Thoracic aorta (tissue), 2 donors: ENCODE measurements around the gene SLC43A3. TPM values are rescaled to one million over a fixed set of nuclear protein-coding genes. Genes with fewer than 3 reads are reported as not detected.
"Not testable (repeated sequence)": the region's sequence is repeated elsewhere in the genome, so short reads cannot be mapped to it uniquely, and the experiment has no call there.

Experiments
- ATAC-seq: fragments of 150-250 bp; one replicate; pipeline ENCODE4 v1.8.0; 2017; ENCODE audit warnings: low read depth; ENCODE audit not compliant: insufficient number of reproducible peaks, low FRiP score
- DNase-seq: peaks from one replicate; pipeline ENCODE4 v3.0.0-alpha.2; 2020; ENCODE audit warnings: low spot score
- H3K27ac ChIP-seq, 2 donors: fragments of 200-600 bp; sonication (generic); 1 replicate in 1 of 2; 2 replicates in 1 of 2; pipeline ENCODE4 v1.5.1; 2016; ENCODE audit warnings: mild to moderate bottlenecking in 2 of 2, moderate library complexity in 2 of 2
- H3K27me3 ChIP-seq: fragments of 200-600 bp; sonication (generic); replicated peaks from 2 replicates; pipeline ENCODE4 v1.6.0; 2016; ENCODE audit warnings: mild to moderate bottlenecking; ENCODE audit not compliant: insufficient read depth
- H3K36me3 ChIP-seq: fragments of 200-600 bp; sonication (generic); one replicate; pipeline ENCODE4 v1.5.1; 2016
- H3K4me1 ChIP-seq, 2 donors: fragments of 200-600 bp; sonication (generic); 1 replicate in 1 of 2; 2 replicates in 1 of 2; pipeline versions ENCODE4 v1.5.1 to v1.6.0; 2016; ENCODE audit warnings: low read depth in 2 of 2, mild to moderate bottlenecking in 1 of 2; ENCODE audit not compliant: control insufficient read depth in 1 of 2
- H3K4me3 ChIP-seq: fragments of 200-600 bp; sonication (generic); 2 replicates; pipeline ENCODE4 v1.5.1; 2016; ENCODE audit warnings: mild to moderate bottlenecking
- H3K9me3 ChIP-seq: fragments of 200-600 bp; sonication (generic); 2 replicates; pipeline ENCODE4 v1.5.1; 2016
- total RNA-seq, 2 donors: library from RNA; depleted of rRNA; stranded (reverse); fragments of >200 nt; gene quantifications; one replicate each; pipeline versions ENCODE4 v1.1.0 to v1.2.3, GENCODE V29; 2016
- TF ChIP-seq, protein P1 (sequence below): fragments of 200-600 bp; sonication (generic); IDR thresholded peaks from one replicate; pipeline ENCODE4 v1.5.1; 2019; ENCODE audit warnings: antibody characterized with exemption

SLC43A3 gene
- total RNA-seq, 2 donors from 2014 or later = 76.0 to 92.3 TPM

DNA sequence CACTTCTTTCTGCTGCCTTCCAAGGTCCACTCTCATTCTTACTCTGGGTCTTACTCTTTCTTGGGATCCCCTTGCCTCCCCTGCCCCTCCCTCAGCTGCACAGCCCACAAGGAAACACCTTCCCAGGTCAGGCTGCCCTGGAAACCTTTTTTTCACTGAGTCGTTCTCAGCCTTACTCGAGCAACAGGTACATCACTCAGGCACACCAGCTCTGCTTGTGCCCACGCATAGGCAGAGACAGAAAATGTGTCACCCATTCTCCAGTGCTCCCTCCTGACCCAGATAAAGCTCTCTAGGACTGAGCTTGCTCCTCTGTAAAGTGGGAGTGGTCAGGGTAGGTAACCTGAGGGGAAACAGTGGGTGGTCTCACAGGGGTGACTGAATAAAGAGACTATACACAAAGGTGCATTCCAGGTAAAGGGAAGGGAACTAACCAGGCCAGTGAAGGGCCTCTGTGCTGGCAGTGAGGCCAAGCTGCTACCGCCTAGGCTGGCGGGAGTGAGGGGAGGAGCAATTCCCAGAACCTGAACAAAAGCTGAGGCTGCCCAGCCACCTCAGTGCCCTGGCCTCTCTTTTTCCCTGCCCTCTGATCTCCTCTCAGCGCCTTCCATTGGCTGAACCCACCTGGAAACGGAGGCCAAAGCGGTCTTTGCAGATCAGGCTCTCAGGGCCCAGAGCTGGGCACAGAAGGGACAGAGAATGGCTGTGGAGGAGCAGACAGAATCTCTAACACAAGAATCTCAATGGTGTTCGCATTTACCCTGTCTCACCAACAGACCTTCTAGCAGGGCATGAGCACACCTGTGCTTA is 61.9 kb downstream of the SLC43A3 start:
- ATAC-seq (no peak), DNase-seq (no peak)
- Histone ChIP-seq H3K27ac (no peak overlapping the region), H3K36me3 (no peaks in the 10 kb centered on the region), H3K9me3 (no peaks in the 10 kb centered on the region), H3K4me1 (no peaks in the 10 kb centered on the region), H3K4me3 (no peak overlapping the region), H3K27me3 (no peaks in the 10 kb centered on the region)
- TF ChIP-seq, protein P1, sequence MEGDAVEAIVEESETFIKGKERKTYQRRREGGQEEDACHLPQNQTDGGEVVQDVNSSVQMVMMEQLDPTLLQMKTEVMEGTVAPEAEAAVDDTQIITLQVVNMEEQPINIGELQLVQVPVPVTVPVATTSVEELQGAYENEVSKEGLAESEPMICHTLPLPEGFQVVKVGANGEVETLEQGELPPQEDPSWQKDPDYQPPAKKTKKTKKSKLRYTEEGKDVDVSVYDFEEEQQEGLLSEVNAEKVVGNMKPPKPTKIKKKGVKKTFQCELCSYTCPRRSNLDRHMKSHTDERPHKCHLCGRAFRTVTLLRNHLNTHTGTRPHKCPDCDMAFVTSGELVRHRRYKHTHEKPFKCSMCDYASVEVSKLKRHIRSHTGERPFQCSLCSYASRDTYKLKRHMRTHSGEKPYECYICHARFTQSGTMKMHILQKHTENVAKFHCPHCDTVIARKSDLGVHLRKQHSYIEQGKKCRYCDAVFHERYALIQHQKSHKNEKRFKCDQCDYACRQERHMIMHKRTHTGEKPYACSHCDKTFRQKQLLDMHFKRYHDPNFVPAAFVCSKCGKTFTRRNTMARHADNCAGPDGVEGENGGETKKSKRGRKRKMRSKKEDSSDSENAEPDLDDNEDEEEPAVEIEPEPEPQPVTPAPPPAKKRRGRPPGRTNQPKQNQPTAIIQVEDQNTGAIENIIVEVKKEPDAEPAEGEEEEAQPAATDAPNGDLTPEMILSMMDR = no peak

- H3K9me3 ChIP-seq = no peaks in the 10 kb centered on the region
- TF ChIP-seq, protein P1 = no peak
- ATAC-seq (no peak), DNase-seq (no peak)
- no peak overlapping the region for H3K4me3 ChIP-seq
- H3K27me3 ChIP-seq = no peaks in the 10 kb centered on the region
- no peaks in the 10 kb centered on the region for H3K4me1 ChIP-seq
- H3K36me3 ChIP-seq = no peaks in the 10 kb centered on the region
- H3K27ac ChIP-seq = no peak overlapping the region
Measured at GRCh38 chr11:57363131-57364080, 63.5 kb downstream of the SLC43A3 start.

DNA sequence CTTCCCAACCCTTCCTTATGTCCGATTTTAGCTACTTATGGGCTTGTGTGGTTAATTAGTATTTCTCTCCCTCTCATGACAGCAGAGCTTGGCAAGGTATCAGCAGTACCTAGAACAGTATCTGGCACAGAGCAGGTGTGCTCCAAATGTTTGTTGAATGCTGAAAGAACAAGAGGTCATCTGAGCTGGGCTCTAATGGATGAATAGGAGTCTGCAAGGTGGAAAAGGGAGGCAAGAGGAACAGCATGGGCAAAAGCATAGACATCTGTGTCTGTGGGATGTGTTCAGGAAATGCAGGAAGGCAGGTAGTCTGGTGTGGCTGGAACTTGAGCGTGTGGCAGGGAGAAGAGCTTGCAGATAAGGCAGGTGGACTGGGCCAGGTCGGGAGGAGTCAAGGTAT is 65.0 kb downstream of the SLC43A3 start:
- Histone ChIP-seq H3K27ac (no peak overlapping the region), H3K4me1 (no peaks in the 10 kb centered on the region), H3K4me3 (no peak overlapping the region), H3K27me3 (no peaks in the 10 kb centered on the region), H3K36me3 (no peaks in the 10 kb centered on the region), H3K9me3 (no peaks in the 10 kb centered on the region)
- TF ChIP-seq, protein P1 = no peak
- no peak for ATAC-seq
- no peak for DNase-seq

- H3K9me3 ChIP-seq, H3K27me3 ChIP-seq, DNase-seq, ATAC-seq, H3K4me1 ChIP-seq, H3K36me3 ChIP-seq, H3K27ac ChIP-seq, H3K4me3 ChIP-seq: not testable (repeated sequence)
Measured at GRCh38 chr11:57361420-57361819, 65.5 kb downstream of the SLC43A3 start.

DNA sequence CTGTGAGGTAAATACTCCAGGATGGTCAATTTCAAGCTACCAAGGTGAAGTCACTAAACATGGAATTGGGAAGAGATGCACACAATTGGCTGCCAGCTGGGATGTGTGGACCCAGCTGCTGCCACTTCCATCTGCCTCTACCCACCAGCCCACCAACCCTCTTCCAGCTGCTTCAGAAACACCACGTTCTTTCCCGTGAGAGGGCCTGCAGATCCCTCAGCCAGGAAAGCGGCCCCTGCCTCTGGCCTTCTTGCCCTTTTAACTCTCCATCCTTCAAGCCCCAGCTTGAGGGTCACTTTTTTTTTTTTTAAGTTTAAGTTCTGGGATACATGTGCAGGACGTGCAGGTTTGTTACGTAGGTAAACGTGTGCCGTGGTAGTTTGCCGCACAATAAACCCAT is 65.9 kb downstream of the SLC43A3 start:
- ATAC-seq (no peak), DNase-seq (no peak)
- Histone ChIP-seq H3K9me3 (no peaks in the 10 kb centered on the region), H3K27me3 (no peaks in the 10 kb centered on the region), H3K36me3 (no peaks in the 10 kb centered on the region), H3K4me3 (no peak overlapping the region), H3K27ac (no peak overlapping the region), H3K4me1 (no peaks in the 10 kb centered on the region)
- TF ChIP-seq, protein P1 = no peak
